GM19452 (cell line): ENCODE measurements around the gene BRAT1.
"Not testable (repeated sequence)": the region's sequence is repeated elsewhere in the genome, so short reads cannot be mapped to it uniquely, and the experiment has no call there.

Experiments
- ATAC-seq: cut with Tn5 transposase; IDR thresholded peaks from one replicate; pipeline ENCODE4 v1.9.1; 2021; ENCODE audit not compliant: unreplicated experiment

BRAT1 gene

GRCh38 chr7:2555121-2556052 is at the start of gene BRAT1:
BRAT1 (minus strand) TSS chr7:2555524; CDS start chr7:2554431, 1,093 bp downstream.
- ATAC-seq, result peak; percentile 63

- no peak for ATAC-seq
These were observed 49.4 kb upstream of the BRAT1 start for GRCh38 chr7:2604608-2605174.

GRCh38 chr7:2603044-2603965 is 48.0 kb upstream of the BRAT1 start:
- ATAC-seq, result no peak

- no peak for ATAC-seq
These were observed 47.2 kb upstream of the BRAT1 start for GRCh38 chr7:2602406-2603043.

DNA sequence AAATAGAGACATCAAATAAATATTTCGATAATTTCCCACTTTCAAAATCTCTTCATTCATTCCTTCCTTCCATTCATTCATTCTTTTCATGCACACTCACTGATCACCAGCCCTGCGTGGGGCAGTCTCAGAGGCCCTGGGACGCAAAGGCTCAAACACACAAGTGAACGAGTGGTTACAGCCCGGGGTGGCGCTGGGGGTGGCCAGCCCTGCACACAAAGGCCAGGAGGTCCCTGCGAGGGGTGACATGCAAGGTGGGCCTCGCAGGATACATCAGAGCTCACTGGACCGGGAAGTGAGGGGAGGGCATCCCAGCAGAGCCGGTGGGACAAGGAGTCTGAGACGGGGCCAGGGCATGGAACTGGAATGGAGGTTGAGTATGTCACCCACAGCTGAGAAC is 46.6 kb upstream of the BRAT1 start:
- no peak for ATAC-seq

DNA sequence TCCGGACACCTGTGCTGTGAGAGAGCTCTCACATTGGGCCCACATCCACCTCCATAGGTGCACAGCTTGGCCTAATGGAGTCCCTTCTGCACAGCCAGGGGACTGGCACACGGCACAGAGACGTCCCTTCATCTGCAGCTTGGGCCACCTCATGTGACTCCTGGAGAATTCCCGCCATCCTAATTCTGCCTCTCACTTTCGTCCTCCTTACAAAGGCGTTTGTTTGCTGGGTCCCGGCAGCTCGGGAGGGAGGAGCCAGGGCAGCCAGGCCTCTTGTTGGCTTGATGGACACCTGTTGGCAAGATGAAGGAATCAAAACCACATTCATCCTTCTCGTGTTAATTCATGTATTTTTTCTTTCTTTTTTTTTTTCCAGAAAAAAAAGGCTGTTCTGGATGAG is 45.7 kb upstream of the BRAT1 start:
- ATAC-seq, result no peak

DNA sequence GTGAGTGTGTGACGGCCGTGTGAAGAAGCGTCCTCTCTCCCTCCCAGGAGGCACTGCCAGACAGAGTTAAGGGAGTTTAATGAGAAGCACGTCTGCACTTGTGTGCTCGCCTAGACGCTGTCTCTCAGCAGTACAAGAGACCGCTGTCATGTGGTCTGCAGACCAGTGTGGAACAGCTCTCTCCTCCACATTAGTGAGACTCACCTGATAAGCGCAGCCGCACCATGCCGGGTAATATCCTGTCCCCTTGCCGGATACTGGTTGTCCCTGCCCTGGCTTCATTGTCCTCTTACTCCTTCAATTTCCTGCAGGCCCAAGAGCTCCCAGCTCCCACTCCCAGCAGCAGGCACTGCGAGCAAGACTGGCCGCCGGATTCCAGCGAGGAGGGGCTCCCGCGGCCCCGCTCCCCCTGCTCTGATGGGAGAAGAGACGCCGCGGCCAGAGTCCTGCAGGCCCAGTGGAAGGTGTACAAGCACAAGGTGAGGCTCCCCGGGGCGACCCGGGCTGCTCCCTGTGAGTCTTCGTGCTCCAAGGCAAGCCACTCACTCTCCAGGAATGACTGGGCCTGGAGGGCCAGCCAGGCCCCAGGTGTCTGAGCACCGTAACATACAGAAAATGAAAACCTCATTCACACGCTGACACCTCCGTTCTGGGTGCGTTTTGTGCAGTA is 43.0 kb upstream of the BRAT1 start:
- ATAC-seq, result no peak

GRCh38 chr7:2597273-2597640 is 41.9 kb upstream of the BRAT1 start:
- ATAC-seq, result no peak

GRCh38 chr7:2596464-2597272 is 41.3 kb upstream of the BRAT1 start:
- no peak for ATAC-seq

DNA sequence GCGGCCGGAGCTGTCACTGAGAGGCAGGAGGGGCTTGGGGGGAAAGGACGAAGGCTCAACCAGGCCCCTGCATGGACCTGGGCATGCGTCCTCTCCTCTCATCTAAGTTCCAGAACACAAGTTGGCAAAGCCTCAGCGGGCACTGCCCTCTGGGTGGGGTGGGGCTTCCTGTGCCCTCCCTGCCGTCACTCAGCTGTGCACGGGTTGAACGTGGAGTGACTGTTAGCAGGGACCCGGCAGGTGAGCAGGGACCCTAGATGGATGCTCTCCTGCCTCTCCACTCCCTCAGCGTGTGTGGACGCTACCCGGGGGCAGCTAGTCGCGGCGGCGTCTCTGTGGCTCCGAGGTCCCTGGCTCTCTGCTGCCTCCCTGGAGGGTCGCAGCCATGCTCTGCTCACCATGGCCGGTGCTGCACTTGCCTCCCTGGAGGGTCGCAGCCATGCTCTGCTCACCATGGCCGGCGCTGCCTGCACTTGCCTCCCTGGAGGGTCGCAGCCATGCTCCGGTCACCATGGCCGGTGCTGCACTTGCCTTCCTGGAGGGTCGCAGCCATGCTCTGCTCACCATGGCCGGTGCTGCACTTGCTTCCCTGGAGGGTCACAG is 40.0 kb upstream of the BRAT1 start:
- ATAC-seq, result no peak

DNA sequence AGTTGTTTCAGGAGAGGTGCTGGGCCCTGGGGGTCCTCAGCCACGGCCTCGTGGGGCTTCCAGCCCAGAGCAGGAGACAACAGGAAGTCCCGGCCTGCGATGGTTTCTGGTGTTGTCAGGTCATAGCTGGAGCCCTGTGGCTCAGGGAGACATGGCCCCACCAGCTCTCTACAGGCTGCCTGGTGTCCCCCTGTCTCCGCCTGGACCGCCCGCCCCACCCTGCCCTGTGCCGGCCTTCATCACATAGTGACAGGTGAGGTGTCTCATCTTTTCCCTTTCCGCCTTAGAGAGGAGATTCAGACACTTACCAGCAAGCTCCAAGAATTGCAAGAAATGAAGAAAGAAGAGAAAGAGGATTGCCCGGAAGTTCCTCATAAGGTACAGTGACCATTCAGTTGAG is 39.3 kb upstream of the BRAT1 start:
- no peak for ATAC-seq

- no peak for ATAC-seq
These were observed 37.9 kb upstream of the BRAT1 start for GRCh38 chr7:2593036-2593727.

DNA sequence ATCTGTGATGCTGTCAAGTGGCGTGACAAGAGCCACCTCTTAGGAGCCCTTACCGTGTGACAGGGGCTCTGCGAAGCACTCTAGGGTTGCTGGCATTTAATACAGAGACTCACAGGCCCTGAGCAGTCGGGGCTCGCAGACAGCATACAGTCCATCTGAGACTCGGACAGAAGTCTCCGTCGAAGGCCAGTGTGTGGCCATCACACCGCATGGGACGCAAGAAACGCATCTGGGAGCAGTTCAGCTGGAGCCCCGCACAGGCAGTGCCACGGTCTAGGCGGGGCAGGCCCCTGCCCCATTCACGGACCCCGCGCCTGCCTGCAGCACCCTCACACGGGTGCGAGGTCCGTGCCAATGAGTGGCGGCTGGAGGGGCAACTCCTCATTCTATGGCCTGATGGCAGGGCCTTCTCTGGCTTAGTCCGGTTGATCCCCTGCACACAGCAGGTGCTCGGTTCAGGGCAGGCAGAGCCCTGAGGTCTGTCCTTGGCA is 37.1 kb upstream of the BRAT1 start:
- ATAC-seq, result no peak

GRCh38 chr7:2589941-2590340 is 34.6 kb upstream of the BRAT1 start:
- ATAC-seq, result not testable (repeated sequence)

- ATAC-seq, result no peak
These were observed 34.0 kb upstream of the BRAT1 start for GRCh38 chr7:2589341-2589740.

DNA sequence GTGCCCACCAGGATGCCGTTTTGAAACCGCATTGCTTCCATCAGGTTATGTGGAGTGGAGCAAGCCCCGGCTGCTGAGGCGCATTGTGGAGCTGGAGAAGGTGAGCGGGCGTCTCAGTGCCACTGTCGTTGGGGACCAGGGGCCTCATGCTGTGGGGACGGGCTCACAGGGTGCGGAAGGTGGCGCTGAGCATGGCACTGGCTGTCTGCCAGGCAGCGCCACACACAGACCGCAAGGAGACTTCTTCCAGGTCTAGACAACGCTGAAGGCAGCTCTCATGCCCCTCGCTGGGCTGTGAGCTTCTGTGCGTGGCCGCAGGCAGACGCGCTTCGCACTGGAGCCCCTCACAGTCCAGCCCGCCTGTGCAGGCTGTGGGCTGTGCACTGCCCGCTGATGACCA is 32.5 kb upstream of the BRAT1 start:
- no peak for ATAC-seq

DNA sequence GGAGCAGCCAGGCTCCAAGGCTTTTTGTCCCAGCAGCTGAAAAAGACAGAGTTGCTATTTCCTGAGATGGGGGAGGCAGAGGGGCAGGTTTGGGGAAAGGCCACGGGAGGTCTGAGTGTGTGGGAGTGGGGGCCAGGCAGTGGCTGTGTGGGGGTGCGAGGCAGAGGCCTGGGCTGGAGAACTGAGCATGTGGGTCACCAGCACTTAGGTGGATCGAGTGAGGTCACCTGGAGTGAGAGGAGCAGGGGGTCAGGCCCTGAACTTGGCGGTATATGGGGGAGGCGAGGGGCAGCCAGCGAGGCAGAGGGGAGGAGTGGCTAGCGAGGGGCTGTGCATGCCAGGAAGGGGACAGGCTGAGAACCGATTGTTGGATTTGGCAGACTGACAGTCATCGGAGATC is 31.8 kb upstream of the BRAT1 start:
- ATAC-seq, result no peak

- ATAC-seq, result no peak
These were observed 31.1 kb upstream of the BRAT1 start for GRCh38 chr7:2586326-2587020.
